GM23248 (cell line): ENCODE measurements around the gene ACOT4. TPM values are rescaled to one million over a fixed set of nuclear protein-coding genes. Genes with fewer than 3 reads are reported as not detected.
"Not testable (repeated sequence)": the region's sequence is repeated elsewhere in the genome, so short reads cannot be mapped to it uniquely, and the experiment has no call there.

Source experiments
- DNase-seq: peaks from one replicate; pipeline ENCODE4 v3.0.0-alpha.2; 2015
- H2AFZ ChIP-seq: fragments of 200-600 bp; sonication (generic); 2 replicates; pipeline ENCODE4 v1.6.1; 2016; ENCODE audit warnings: antibody characterized with exemption
- H3F3A ChIP-seq: fragments of 200-600 bp; sonication (generic); 2 replicates; pipeline ENCODE4 v1.6.1; 2016; ENCODE audit warnings: mild to moderate bottlenecking, antibody characterized with exemption, mixed run types; ENCODE audit not compliant: insufficient read depth
- H3K27ac ChIP-seq: fragments of 200-600 bp; sonication (generic); 2 replicates; pipeline ENCODE4 v1.5.1; 2016; ENCODE audit warnings: mild to moderate bottlenecking
- H3K27me3 ChIP-seq: fragments of 200-600 bp; sonication (generic); replicated peaks from 2 replicates; pipeline ENCODE4 v1.6.1; 2016; ENCODE audit warnings: mild to moderate bottlenecking; ENCODE audit not compliant: insufficient read depth
- H3K36me3 ChIP-seq: fragments of 200-600 bp; sonication (generic); 2 replicates; pipeline ENCODE4 v1.6.1; 2016; ENCODE audit warnings: low read depth, mild to moderate bottlenecking
- H3K4me1 ChIP-seq: fragments of 200-600 bp; sonication (generic); 2 replicates; pipeline ENCODE4 v1.6.1; 2016; ENCODE audit warnings: mild to moderate bottlenecking; ENCODE audit not compliant: insufficient read depth
- H3K4me2 ChIP-seq: fragments of 200-600 bp; sonication (generic); one replicate; pipeline ENCODE4 v1.6.1; 2016; ENCODE audit warnings: mild to moderate bottlenecking; ENCODE audit not compliant: unreplicated experiment
- H3K4me3 ChIP-seq: fragments of 200-600 bp; sonication (generic); 2 replicates; pipeline ENCODE4 v1.5.1; 2016; ENCODE audit warnings: mild to moderate bottlenecking
- H3K79me2 ChIP-seq: fragments of 200-600 bp; sonication (generic); 2 replicates; pipeline ENCODE4 v1.6.1; 2016; ENCODE audit warnings: mild to moderate bottlenecking; ENCODE audit not compliant: insufficient read depth
- H3K9ac ChIP-seq: fragments of 200-600 bp; sonication (generic); 2 replicates; pipeline ENCODE4 v1.6.1; 2016; ENCODE audit warnings: mild to moderate bottlenecking
- H3K9me2 ChIP-seq: fragments of 200-600 bp; sonication (generic); 2 replicates; pipeline ENCODE4 v1.6.1; 2016; ENCODE audit warnings: mixed run types, mild to moderate bottlenecking, moderate library complexity; ENCODE audit not compliant: insufficient read depth
- H3K9me3 ChIP-seq: fragments of 200-600 bp; sonication (generic); one replicate; pipeline ENCODE4 v1.6.1; 2017; ENCODE audit warnings: low read depth
- H4K20me1 ChIP-seq: fragments of 200-600 bp; sonication (generic); 2 replicates; pipeline ENCODE4 v1.6.0; 2016; ENCODE audit not compliant: insufficient read depth
- EZH2 ChIP-seq: fragments of 200-600 bp; sonication (generic); IDR thresholded peaks from 2 replicates; pipeline ENCODE4 v1.6.1; 2018; ENCODE audit warnings: antibody characterized with exemption, mild to moderate bottlenecking; ENCODE audit not compliant: insufficient read depth, poor library complexity, severe bottlenecking
- EZH2phosphoT487 ChIP-seq: fragments of 200-600 bp; sonication (generic); IDR thresholded peaks from 2 replicates; pipeline ENCODE4 v1.6.1; 2018; ENCODE audit warnings: antibody characterized with exemption, moderate library complexity, mild to moderate bottlenecking, low read depth; ENCODE audit not compliant: insufficient read depth
- WGBS, 2 experiments: methylation state at CpG; one replicate each; pipeline ENCODE4 v1.1.6; 2015 to 2017; ENCODE audit warnings: low lambda C conversion rate in 2 of 2, low coverage in 1 of 2; ENCODE audit errors: missing lambda C conversion rate in 2 of 2; 5-methylcytosine and 5-hydroxymethylcytosine counted together
- in situ Hi-C: fragments of 300-500 bp; cut with MboI; formaldehyde crosslinking; loops from 2 replicates; pipeline ENCODE4 v1.15.0; 2020
- polyA plus RNA-seq: library from polyadenylated mRNA; unstranded; fragments of >200 nt; fragmentation: Nextera tagmentation; extraction: Ambion mirVana; gene quantifications from 2 replicates; pipeline ENCODE4 v1.2.1, GENCODE V29; 2016
- total RNA-seq: library from RNA; depleted of rRNA; stranded (reverse); fragments of >200 nt; shearing (Covaris generic); gene quantifications from 2 replicates; pipeline ENCODE4 v1.2.3, GENCODE V29; 2014

The ACOT4 gene
- total and polyA plus RNA-seq, 2 experiments from 2014 or later = 1.5 to 1.6 TPM

- in situ Hi-C loops = loop anchor here (10.0 kb wide), 1 partner anchor 125 kb away; no protein-coding TSS in a partner anchor
- H3K4me3 ChIP-seq = no peak overlapping the region
- H3K9me3 ChIP-seq = no peaks in the 10 kb centered on the region
- H3K9ac ChIP-seq = no peak overlapping the region
- 0 out of 2 replicates have a peak, but pooled peaks cover 3% of the 10 kb centered on the region for H3K4me1 ChIP-seq
- DNase-seq = no peak
- H3F3A ChIP-seq = no peaks in the 10 kb centered on the region
- TF ChIP-seq EZH2 = no peak
- TF ChIP-seq EZH2phosphoT487 = no peak
- H2AFZ ChIP-seq = no peak overlapping the region
- H3K9me2 ChIP-seq = no peaks in the 10 kb centered on the region
- 80 to 86% methylated on average over 10 of the region's 10 CpGs for WGBS, 2 experiments
- no peak overlapping the region for H3K4me2 ChIP-seq
- H4K20me1 ChIP-seq = no peaks in the 10 kb centered on the region
- H3K79me2 ChIP-seq = no peaks in the 10 kb centered on the region
- no peak overlapping the region for H3K27ac ChIP-seq
- no peaks in the 10 kb centered on the region for H3K36me3 ChIP-seq
- no peaks in the 10 kb centered on the region for H3K27me3 ChIP-seq
Observed at GRCh38 chr14:73630009-73630780, 38.5 kb downstream of the ACOT4 start.

- 14 to 18% methylated on average over 43 to 44 of the region's 44 CpGs for WGBS, 2 experiments
- H3K27ac ChIP-seq = no peak overlapping the region
- peak overlapping the region; percentile 85 for H3K4me2 ChIP-seq
- DNase-seq = peak; percentile 81
- no peaks in the 10 kb centered on the region for H4K20me1 ChIP-seq
- H3K9ac ChIP-seq = peak overlapping the region; percentile 56
- H3K4me3 ChIP-seq = peak overlapping the region; percentile 70
- no peaks in the 10 kb centered on the region for H3K79me2 ChIP-seq
- no peaks in the 10 kb centered on the region for H3K9me2 ChIP-seq
- peak overlapping the region; percentile 97 for H2AFZ ChIP-seq
- H3F3A ChIP-seq = no peaks in the 10 kb centered on the region
- no peak for TF ChIP-seq EZH2phosphoT487
- no peak for TF ChIP-seq EZH2
- H3K36me3 ChIP-seq = no peaks in the 10 kb centered on the region
- in situ Hi-C loops = loop anchor here (10.0 kb wide), 1 partner anchor 129 kb away; no protein-coding TSS in a partner anchor
- H3K4me1 ChIP-seq = 0 out of 2 replicates have a peak, but pooled peaks cover 3% of the 10 kb centered on the region
- H3K27me3 ChIP-seq = no peaks in the 10 kb centered on the region
- no peaks in the 10 kb centered on the region for H3K9me3 ChIP-seq
Observed at GRCh38 chr14:73633116-73634010, 41.7 kb downstream of the ACOT4 start.

- H4K20me1 ChIP-seq = no peaks in the 10 kb centered on the region
- H3K9me2 ChIP-seq = no peaks in the 10 kb centered on the region
- H3F3A ChIP-seq = peaks cover 7% of the 10 kb centered on the region; the same call in 1 of the 2 replicates
- no peaks in the 10 kb centered on the region for H3K27me3 ChIP-seq
- peak overlapping the region; percentile 70 for H3K4me3 ChIP-seq
- H3K79me2 ChIP-seq = no peaks in the 10 kb centered on the region
- H2AFZ ChIP-seq = peak overlapping the region; percentile 97
- H3K36me3 ChIP-seq = no peaks in the 10 kb centered on the region
- H3K27ac ChIP-seq = no peak overlapping the region
- in situ Hi-C loops = loop anchor here (10.0 kb wide), 1 partner anchor 129 kb away; no protein-coding TSS in a partner anchor
- H3K4me1 ChIP-seq = peaks cover 6% of the 10 kb centered on the region
- no peaks in the 10 kb centered on the region for H3K9me3 ChIP-seq
- H3K4me2 ChIP-seq = peak overlapping the region; percentile 85
- WGBS, 2 experiments = 15% methylated on average over 49 to 51 of the region's 53 CpGs
- TF ChIP-seq EZH2 (no peak), EZH2phosphoT487 (no peak)
- DNase-seq = peak; percentile 28
- H3K9ac ChIP-seq = peak overlapping the region; percentile 56
Observed at GRCh38 chr14:73634011-73634833, 42.5 kb downstream of the ACOT4 start.

- not testable (repeated sequence) for H3K4me2 ChIP-seq, DNase-seq, H4K20me1 ChIP-seq, H3K9me3 ChIP-seq, H3K27me3 ChIP-seq, H3K4me3 ChIP-seq, H3K9ac ChIP-seq, H3K36me3 ChIP-seq, H3K9me2 ChIP-seq, H3K27ac ChIP-seq, H2AFZ ChIP-seq, H3K79me2 ChIP-seq
- H3K4me1 ChIP-seq = peaks cover 18% of the 10 kb centered on the region
- in situ Hi-C loops = loop anchor here (10.0 kb wide), 1 partner anchor 132 kb away; no protein-coding TSS in a partner anchor
- H3F3A ChIP-seq = peaks cover 15% of the 10 kb centered on the region; the same call in 1 of the 2 replicates
- 65 to 70% methylated on average over 10 of the region's 10 CpGs for WGBS, 2 experiments
Observed at GRCh38 chr14:73636355-73636754, 44.7 kb downstream of the ACOT4 start.
